Measurements from ENCODE around the gene KBTBD4.
"Not testable (repeated sequence)": the region's sequence is repeated elsewhere in the genome, so short reads cannot be mapped to it uniquely, and the experiment has no call there.

Gene KBTBD4

DNA sequence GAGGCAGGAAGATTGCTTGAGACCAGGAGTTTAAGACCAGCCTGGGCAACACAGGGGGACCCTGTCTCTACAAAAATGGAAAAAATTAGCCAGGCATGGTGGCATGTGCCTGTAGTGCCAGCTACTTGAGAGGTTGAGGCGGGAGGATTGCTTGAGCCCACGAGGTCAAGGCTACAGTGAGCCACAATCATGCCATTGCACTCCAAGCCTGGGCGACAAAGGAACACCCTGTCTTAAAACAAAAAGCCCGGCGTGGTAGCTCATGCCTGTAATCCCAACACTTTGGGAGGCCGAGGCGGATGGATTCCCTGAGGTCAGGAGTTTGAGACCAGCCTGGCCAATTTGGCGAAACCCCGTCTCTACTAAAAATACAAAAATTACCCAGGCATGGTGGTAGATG is 48.0 kb downstream of the KBTBD4 start:
- not testable (repeated sequence) for H3K4me3 Mint-ChIP-seq, H3K27me3 Mint-ChIP-seq, H3K9me3 Mint-ChIP-seq, ATAC-seq
- Mint-ChIP-seq H3K27ac (peak overlapping the region; percentile 23), H3K4me1 (peaks cover 50% of the 10 kb centered on the region), H3K36me3 (peaks cover 13% of the 10 kb centered on the region)

DNA sequence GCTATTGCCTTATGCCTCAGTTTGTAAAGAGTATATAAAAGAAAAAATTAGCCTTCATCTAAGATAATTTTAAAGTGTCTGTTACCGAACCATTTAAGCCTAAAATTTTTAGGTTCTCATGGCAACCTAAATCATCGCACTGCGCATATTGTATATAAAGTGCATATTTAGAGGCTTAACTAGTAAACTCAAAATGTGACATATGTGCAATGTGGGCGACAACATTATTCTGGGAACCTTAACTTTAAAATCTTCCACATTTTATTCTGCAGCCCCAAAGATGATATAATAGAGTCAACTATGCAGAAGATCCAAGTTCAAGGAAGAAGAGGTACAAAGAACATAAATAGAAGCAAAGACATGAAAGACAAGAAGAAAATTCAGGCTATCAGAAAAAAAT is 48.8 kb downstream of the KBTBD4 start:
- Mint-ChIP-seq H3K36me3 (peaks cover 16% of the 10 kb centered on the region), H3K27me3 (no peaks in the 10 kb centered on the region), H3K4me1 (peaks cover 53% of the 10 kb centered on the region), H3K9me3 (no peaks in the 10 kb centered on the region), H3K4me3 (no peak overlapping the region), H3K27ac (peak overlapping the region; percentile 23)
- no peak for ATAC-seq

DNA sequence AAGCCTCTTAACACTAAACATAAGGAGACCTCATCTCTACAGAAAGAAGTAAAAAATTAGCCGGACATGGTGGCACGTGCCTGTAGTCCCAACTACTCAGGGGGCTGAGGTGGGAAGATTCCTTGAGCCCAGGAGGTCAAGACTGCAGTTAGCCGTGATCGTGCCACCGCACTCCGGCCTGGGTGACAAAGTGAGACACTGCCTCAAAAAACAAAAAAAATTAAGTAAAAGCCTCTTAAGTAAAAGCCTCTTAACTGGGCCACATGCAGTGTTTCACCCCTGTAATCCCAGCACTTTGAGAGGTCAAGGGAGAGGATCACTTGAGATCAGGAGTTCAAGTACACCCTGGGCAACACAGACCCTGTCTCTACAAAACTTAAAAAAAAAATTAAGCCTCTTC is 51.6 kb downstream of the KBTBD4 start:
- no peak overlapping the region for H3K27ac Mint-ChIP-seq
- ATAC-seq, result no peak
- peaks cover 67% of the 10 kb centered on the region for H3K4me1 Mint-ChIP-seq
- H3K4me3 Mint-ChIP-seq, result no peak overlapping the region
- H3K27me3 Mint-ChIP-seq, result no peaks in the 10 kb centered on the region
- no peaks in the 10 kb centered on the region for H3K9me3 Mint-ChIP-seq
- peaks cover 16% of the 10 kb centered on the region for H3K36me3 Mint-ChIP-seq

DNA sequence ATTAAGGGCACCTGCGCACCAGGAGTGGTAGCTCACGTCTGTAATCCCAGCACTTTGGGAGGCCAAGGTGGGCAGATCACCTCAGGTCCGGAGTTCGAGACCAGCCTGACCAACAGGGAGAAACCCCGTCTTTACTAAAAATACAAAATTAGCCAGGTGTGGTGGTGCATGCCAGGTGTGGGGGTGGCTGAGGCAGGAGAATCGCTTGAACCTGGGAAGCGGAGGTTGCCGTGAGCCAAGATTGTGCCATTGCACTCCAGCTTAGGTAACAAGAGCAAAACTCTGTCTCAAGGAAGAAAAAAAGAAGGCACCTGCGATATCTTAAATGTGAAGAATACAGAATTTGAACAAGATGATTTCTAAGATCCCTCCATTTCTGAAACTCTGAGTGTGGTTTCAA is 52.7 kb downstream of the KBTBD4 start:
- H3K4me1 Mint-ChIP-seq, result peaks cover 61% of the 10 kb centered on the region
- H3K36me3 Mint-ChIP-seq, result peaks cover 16% of the 10 kb centered on the region
- H3K27ac Mint-ChIP-seq, result peak overlapping the region; percentile 78
- not testable (repeated sequence) for ATAC-seq, H3K9me3 Mint-ChIP-seq, H3K4me3 Mint-ChIP-seq, H3K27me3 Mint-ChIP-seq

DNA sequence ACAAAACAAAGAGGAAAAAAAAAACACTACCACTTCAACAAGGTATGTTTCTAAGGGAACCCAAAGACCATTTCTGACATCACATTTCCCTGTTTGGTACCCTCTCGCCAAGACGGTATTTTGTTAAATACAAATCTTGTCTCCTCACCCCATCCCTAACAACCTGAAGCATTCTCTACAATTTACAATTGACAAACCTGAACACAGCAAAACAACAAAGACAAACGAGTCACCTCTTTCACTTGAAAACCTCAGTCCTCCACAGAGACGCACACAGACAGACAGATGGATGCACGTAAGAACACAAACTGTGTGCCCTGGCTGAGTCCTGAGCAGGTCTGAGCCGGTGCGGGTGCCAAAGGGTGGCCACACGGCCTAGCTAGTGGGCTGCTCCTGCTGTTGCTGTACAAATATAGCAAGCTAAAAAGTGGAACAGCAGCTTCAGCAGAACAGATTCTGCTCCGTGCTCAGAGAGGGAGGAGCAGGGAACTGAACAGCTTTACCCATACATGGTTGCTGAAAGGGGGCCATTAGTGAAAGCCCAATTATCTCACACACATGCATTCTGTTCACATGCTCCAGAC is 54.4 kb downstream of the KBTBD4 start:
- H3K27ac Mint-ChIP-seq, result peak overlapping the region; percentile 70
- no peaks in the 10 kb centered on the region for H3K9me3 Mint-ChIP-seq
- H3K27me3 Mint-ChIP-seq, result no peaks in the 10 kb centered on the region
- peaks cover 54% of the 10 kb centered on the region for H3K4me1 Mint-ChIP-seq
- H3K4me3 Mint-ChIP-seq, result peak overlapping the region; percentile 10
- H3K36me3 Mint-ChIP-seq, result peaks cover 15% of the 10 kb centered on the region
- ATAC-seq, result peak; percentile 62

DNA sequence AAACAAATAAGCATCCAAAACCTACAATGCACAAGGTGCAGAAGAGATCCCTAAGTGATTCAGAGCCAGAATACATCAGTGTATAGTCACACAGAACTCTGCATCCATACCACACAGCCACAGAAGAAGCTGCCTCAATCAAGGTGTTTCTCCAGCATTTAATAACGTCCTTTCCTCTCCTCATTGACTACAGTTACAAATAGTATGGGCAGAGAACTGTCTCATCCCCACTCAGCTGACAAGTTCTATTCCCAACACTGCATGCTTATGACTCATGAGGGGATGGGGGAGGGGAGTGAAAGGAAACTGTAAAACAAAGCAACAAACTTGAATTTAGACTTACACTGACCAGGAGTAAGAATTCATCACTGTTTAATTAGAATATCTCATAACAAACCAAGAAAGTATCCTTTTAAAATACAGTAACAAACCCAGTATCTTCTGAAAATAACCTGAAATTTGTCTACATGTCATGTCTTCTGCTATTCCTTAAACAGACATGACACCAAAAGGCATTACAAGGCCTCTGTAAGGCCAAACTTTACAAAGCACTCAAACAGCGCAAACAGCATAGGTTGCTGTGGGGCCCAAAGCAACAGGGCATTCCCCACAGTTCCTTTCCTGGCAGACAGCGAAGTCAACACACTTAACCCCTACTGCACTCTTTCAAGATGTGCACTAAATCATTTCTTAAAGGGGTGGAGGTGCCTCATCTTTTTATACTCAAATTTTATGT is 55.1 kb downstream of the KBTBD4 start:
- peak; percentile 86 for ATAC-seq
- Mint-ChIP-seq H3K36me3 (peaks cover 13% of the 10 kb centered on the region), H3K27me3 (no peaks in the 10 kb centered on the region), H3K9me3 (no peaks in the 10 kb centered on the region), H3K4me1 (peaks cover 56% of the 10 kb centered on the region), H3K27ac (peak overlapping the region; percentile 70), H3K4me3 (peak overlapping the region; percentile 35)

Measured in stimulated activated memory B cell treated with anti-CD40 and anti-IgM and Interleukin-4, amounts not matched to agents 10 μg/mL and 1 μg/mL and 100 μg/mL, for 72 hours (primary cell).